Glutamatergic neuron (in vitro differentiated cells): Measurements from ENCODE around the gene ACBD6. TPM values are rescaled to one million over a fixed set of nuclear protein-coding genes. Genes with fewer than 3 reads are reported as not detected.

ENCODE experiments used
- DNase-seq: peaks from one replicate; pipeline ENCODE4 v3.0.0; 2022
- H3K27ac Mint-ChIP-seq: one replicate; pipeline ENCODE4 v1.8.0; 2020; ENCODE audit warnings: mild to moderate bottlenecking, mixed read lengths, inconsistent platforms; ENCODE audit not compliant: unreplicated experiment
- H3K27me3 Mint-ChIP-seq: one replicate; pipeline ENCODE4 v1.8.0; 2020; ENCODE audit warnings: mild to moderate bottlenecking, moderate library complexity, mixed read lengths, inconsistent platforms; ENCODE audit not compliant: unreplicated experiment
- H3K36me3 Mint-ChIP-seq: one replicate; pipeline ENCODE4 v1.8.0; 2020; ENCODE audit warnings: mild to moderate bottlenecking, mixed read lengths, inconsistent platforms; ENCODE audit not compliant: unreplicated experiment
- H3K4me1 Mint-ChIP-seq: one replicate; pipeline ENCODE4 v1.8.0; 2020; ENCODE audit warnings: mild to moderate bottlenecking, low read depth, mixed read lengths, inconsistent platforms; ENCODE audit not compliant: unreplicated experiment
- H3K4me3 Mint-ChIP-seq: one replicate; pipeline ENCODE4 v1.8.0; 2020; ENCODE audit warnings: mild to moderate bottlenecking, mixed read lengths, inconsistent platforms; ENCODE audit not compliant: unreplicated experiment
- H3K9me3 Mint-ChIP-seq: one replicate; pipeline ENCODE4 v1.8.0; 2020; ENCODE audit warnings: mild to moderate bottlenecking, moderate library complexity, mixed read lengths, inconsistent platforms; ENCODE audit not compliant: unreplicated experiment
- total RNA-seq: library from RNA; stranded (reverse); fragmentation: NEBNext Ultra II Directional; extraction: Animal tissue kit (Norgen Biotek cat#: 25700); gene quantifications from one replicate; pipeline ENCODE4 v1.2.1, GENCODE V29; 2021; ENCODE audit not compliant: unreplicated experiment
- TF ChIP-seq, protein P1 (sequence below): fragments of 200-600 bp; sonication (generic); IDR thresholded peaks from one replicate; pipeline ENCODE4 v1.5.0; 2021; ENCODE audit not compliant: partially characterized antibody, unreplicated experiment

The ACBD6 gene
- total RNA-seq, 1 donor from 2014 or later: 52.9 TPM

DNA sequence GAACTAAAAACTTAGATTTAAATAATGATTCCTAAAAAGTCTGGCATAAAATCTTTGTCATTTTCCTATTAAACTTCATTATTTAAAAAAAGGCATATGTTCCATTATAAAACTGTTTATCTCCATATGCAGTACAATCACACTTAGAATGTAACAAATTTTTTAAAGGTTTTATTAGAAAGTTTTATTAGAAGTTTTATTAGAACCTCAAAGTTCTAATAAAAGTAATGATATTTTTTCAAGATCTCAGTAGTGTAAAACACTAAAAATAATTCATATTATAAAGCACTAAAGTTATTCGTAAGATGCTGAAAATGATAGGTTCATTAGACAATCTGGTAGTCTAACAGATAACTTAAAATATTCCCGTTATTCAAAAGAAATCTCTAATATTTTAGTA is 43.6 kb downstream of the ACBD6 start:
- TF ChIP-seq, protein P1, sequence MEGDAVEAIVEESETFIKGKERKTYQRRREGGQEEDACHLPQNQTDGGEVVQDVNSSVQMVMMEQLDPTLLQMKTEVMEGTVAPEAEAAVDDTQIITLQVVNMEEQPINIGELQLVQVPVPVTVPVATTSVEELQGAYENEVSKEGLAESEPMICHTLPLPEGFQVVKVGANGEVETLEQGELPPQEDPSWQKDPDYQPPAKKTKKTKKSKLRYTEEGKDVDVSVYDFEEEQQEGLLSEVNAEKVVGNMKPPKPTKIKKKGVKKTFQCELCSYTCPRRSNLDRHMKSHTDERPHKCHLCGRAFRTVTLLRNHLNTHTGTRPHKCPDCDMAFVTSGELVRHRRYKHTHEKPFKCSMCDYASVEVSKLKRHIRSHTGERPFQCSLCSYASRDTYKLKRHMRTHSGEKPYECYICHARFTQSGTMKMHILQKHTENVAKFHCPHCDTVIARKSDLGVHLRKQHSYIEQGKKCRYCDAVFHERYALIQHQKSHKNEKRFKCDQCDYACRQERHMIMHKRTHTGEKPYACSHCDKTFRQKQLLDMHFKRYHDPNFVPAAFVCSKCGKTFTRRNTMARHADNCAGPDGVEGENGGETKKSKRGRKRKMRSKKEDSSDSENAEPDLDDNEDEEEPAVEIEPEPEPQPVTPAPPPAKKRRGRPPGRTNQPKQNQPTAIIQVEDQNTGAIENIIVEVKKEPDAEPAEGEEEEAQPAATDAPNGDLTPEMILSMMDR: no peak
- Mint-ChIP-seq H3K27ac (no peak overlapping the region), H3K27me3 (no peaks in the 10 kb centered on the region), H3K4me3 (no peak overlapping the region), H3K9me3 (peaks cover 11% of the 10 kb centered on the region), H3K4me1 (no peaks in the 10 kb centered on the region), H3K36me3 (peaks cover 27% of the 10 kb centered on the region)
- no peak for DNase-seq

DNA sequence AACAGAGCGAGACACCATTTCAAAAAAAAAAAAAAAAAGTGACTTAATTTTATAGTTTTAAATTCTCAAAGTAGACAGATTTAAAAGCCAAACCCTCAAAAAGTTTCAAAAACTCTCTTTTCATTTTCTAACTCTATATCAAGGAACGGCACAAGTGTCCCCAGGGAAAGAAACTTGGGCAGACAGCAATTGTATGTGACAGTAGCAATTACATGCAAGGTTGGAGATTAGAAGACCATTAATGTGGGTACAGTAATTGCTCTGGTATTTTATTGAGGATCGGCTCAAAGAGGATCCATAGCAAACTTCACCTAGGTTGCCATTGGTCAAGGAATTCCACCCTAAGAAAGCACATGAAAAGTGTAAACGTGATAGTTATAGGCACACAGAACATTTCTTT is 46.2 kb downstream of the ACBD6 start:
- TF ChIP-seq, protein P1: no peak
- Mint-ChIP-seq H3K4me3 (no peak overlapping the region), H3K36me3 (peaks cover 22% of the 10 kb centered on the region), H3K27me3 (no peaks in the 10 kb centered on the region), H3K9me3 (peaks cover 3% of the 10 kb centered on the region), H3K4me1 (no peaks in the 10 kb centered on the region), H3K27ac (no peak overlapping the region)
- DNase-seq: no peak

DNA sequence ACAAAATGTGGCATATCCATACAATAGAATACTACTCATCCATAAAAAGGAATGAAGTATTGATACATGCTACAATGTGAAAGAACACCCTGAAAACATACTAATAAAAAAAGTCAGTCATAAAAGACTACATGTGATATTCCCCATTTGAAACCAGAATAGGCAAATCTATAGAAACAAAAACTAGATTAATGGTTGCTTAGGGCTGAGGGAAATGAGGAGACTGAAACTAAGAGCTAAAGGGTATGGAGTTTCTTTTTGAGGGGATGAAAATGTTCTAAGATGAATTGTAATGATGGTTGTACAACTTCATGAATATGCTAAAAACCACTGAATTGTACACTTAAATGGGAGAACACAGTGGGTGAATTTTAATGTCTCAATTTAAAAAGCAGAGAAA is 50.9 kb downstream of the ACBD6 start:
- TF ChIP-seq, protein P1: no peak
- H3K4me1 Mint-ChIP-seq: no peaks in the 10 kb centered on the region
- H3K9me3 Mint-ChIP-seq: peaks cover 1% of the 10 kb centered on the region
- no peaks in the 10 kb centered on the region for H3K27me3 Mint-ChIP-seq
- H3K4me3 Mint-ChIP-seq: no peak overlapping the region
- no peak for DNase-seq
- H3K36me3 Mint-ChIP-seq: peaks cover 18% of the 10 kb centered on the region
- no peak overlapping the region for H3K27ac Mint-ChIP-seq

DNA sequence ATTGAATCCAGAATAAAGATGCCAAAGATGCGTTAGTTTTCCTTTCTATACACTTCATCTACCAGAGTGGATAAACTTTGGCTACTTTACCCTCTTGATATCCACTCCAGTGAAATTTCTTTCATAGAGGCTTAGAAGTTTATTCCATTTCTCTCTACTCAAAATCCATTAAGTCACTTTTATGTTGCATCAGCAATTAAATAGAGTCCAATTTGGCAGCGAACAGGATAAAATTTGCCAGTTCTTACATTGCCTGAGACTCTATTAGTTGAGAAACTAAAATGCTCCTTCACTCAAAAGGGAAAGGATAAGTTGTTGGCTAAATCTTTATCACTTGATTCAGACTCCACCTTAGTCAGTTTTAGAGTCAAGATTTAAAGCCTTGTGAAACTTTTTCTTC is 57.9 kb downstream of the ACBD6 start:
- H3K9me3 Mint-ChIP-seq: peaks cover 4% of the 10 kb centered on the region
- no peaks in the 10 kb centered on the region for H3K4me1 Mint-ChIP-seq
- H3K27me3 Mint-ChIP-seq: no peaks in the 10 kb centered on the region
- H3K27ac Mint-ChIP-seq: no peak overlapping the region
- TF ChIP-seq, protein P1: no peak
- no peaks in the 10 kb centered on the region for H3K36me3 Mint-ChIP-seq
- H3K4me3 Mint-ChIP-seq: no peak overlapping the region
- no peak for DNase-seq

DNA sequence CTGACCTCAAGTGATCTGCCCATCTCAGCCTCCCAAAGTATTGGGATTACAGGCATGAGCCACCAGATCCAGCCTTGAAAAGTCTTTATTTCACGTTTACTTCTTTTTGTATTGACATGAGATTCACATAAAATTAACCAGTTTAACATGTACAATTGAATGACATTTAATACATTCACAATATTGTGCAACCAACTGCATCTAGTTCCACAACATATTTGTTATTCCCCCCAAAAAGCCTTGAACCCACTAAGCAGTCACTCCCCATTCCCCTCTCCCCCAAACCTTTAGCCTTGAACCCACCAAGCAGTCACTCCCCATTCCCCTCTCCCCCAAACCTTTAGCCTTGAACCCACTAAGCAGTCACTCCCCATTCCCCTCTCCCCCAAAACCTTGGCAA is 62.0 kb downstream of the ACBD6 start:
- no peak overlapping the region for H3K4me3 Mint-ChIP-seq
- no peaks in the 10 kb centered on the region for H3K27me3 Mint-ChIP-seq
- no peak overlapping the region for H3K27ac Mint-ChIP-seq
- DNase-seq: no peak
- no peaks in the 10 kb centered on the region for H3K4me1 Mint-ChIP-seq
- peaks cover 8% of the 10 kb centered on the region for H3K9me3 Mint-ChIP-seq
- peaks cover 10% of the 10 kb centered on the region for H3K36me3 Mint-ChIP-seq
- TF ChIP-seq, protein P1: no peak
